ENCODE data around the gene HDGFL3. TPM values are rescaled to one million over a fixed set of nuclear protein-coding genes. Genes with fewer than 3 reads are reported as not detected.

HDGFL3 gene
- total and polyA plus RNA-seq, 5 donors from 2014 or later: 0.07 to 1.2 (median 0.26) TPM; not detected in 2

DNA sequence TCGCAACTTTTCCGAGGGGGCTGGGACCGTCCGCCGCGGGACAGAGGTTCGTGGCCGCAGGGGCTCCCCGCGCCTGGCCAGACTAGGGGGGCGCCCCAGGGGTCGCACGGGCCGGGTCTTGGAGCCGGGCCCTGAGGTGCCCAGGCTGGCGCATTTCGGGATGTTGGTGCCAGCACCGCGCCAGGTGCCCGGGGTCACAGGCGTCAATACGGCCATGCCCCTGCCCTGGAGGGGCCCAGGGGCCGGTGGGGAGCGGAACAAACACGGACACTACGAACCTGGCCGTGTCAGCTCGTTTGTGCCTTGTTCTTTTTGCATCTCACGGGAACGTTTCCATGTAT, 99.8 kb downstream of the HDGFL3 start:
- Histone ChIP-seq H3K4me1 (ENCODE audit: control insufficient read depth, insufficient read depth, low read length, poor library complexity, severe bottlenecking) (peaks cover 17% of the 10 kb centered on the region), H3K4me3 (ENCODE audit: low read depth, low read length) (no peak overlapping the region), H3K9me3 (ENCODE audit: control insufficient read depth in 2 of 2, low read length in 2 of 2) (no peaks in the 10 kb centered on the region), H3K36me3 (ENCODE audit: control insufficient read depth, insufficient read depth, low read length) (no peaks in the 10 kb centered on the region), H3K27me3 (ENCODE audit: control insufficient read depth, insufficient read depth, low read length) (peaks cover 16% of the 10 kb centered on the region), H3K27ac (ENCODE audit: insufficient read depth, low read length, poor library complexity, severe bottlenecking) (no peak overlapping the region)
- peaks cover 4% of the 10 kb centered on the region for H3K36me3 Mint-ChIP-seq
- peaks cover 61% of the 10 kb centered on the region for H3K27me3 Mint-ChIP-seq
- peak overlapping the region in 2 of 4 donors; percentile 65 to 68 for H3K4me3 Mint-ChIP-seq
- ATAC-seq (ENCODE audit: low read depth in 2 of 2) (no peak), DNase-seq (no peak)
- peaks cover 0 to 18% (median 9%) of the 10 kb centered on the region in 4 donors for H3K4me1 Mint-ChIP-seq
- H3K9me3 Mint-ChIP-seq: peaks cover 0 to 7% (median 0%) of the 10 kb centered on the region in 7 donors
- H3K27ac Mint-ChIP-seq: no peak overlapping the region

DNA sequence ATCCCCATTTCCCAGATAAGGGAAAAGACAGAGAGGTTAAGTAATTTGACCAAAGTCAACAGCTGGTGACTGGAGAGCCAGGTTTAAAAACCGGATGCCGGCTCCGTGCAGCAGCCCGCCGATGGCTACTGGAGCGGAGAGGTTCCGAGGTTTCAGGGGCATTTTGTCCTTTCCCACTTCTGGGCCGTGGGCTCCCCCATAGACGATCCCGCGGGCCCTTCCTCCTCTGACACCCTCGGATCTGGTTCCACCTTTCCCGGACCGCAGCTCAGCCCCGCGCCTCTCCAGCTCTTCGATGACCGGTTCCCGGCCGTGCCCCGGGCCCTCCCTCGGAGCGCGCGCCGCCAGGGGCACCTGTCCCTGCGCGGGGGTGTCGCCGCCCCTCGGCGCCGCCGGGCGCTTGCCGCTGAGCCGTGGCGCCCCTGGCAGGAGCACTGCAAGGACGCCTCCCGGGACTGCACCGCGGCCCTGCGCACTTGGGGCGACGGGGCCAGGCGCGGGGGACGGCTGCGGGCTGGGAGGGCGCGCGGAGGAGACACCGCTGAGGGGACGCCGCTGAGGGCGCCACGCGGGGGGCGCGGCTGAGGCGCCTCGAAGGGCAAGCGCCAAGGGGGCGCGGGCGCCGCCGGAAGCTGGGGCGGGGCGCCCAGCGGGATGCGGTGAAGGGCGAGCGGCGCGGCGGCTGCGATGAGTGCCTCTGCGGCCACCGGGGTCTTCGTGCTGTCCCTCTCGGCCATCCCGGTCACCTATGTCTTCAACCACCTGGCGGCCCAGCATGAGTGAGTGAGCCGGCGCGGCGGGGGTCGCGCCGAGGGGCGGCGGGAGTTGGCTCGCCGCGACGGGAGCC, 100.4 kb downstream of the HDGFL3 start, which contains the start of gene TM6SF1:
Gene TM6SF1, plus strand, starts transcription at position 652 of the 847 bp plus-strand sequence. Its CDS starts 36 bp downstream, at position 688.
- peak in 1 of 2 donors; percentile 21 for ATAC-seq (ENCODE audit: low read depth in 2 of 2)
- no peaks in the 10 kb centered on the region for H3K9me3 ChIP-seq (ENCODE audit: control insufficient read depth in 2 of 2, low read length in 2 of 2)
- H3K4me3 ChIP-seq (ENCODE audit: low read depth, low read length): no peak within 1 kb of the TSS
- peaks cover 0 to 18% (median 9%) of the 10 kb centered on the region in 4 donors for H3K4me1 Mint-ChIP-seq
- DNase-seq: peak in 1 of 3 donors; percentile 10
- H3K27ac ChIP-seq (ENCODE audit: insufficient read depth, low read length, poor library complexity, severe bottlenecking): no peak within 1 kb of the TSS
- H3K4me1 ChIP-seq (ENCODE audit: control insufficient read depth, insufficient read depth, low read length, poor library complexity, severe bottlenecking): peaks cover 17% of the 10 kb centered on the region
- H3K27me3 ChIP-seq (ENCODE audit: control insufficient read depth, insufficient read depth, low read length): peaks cover 16% of the 10 kb centered on the region
- no peaks in the 10 kb centered on the region for H3K36me3 ChIP-seq (ENCODE audit: control insufficient read depth, insufficient read depth, low read length)
- H3K4me3 Mint-ChIP-seq: peak within 1 kb of the TSS; percentile 38 to 85 (median 72)
- H3K27ac Mint-ChIP-seq: no peak within 1 kb of the TSS
- peaks cover 4% of the 10 kb centered on the region for H3K36me3 Mint-ChIP-seq
- H3K27me3 Mint-ChIP-seq: peaks cover 67% of the 10 kb centered on the region
- peaks cover 0 to 7% (median 0%) of the 10 kb centered on the region in 7 donors for H3K9me3 Mint-ChIP-seq

DNA sequence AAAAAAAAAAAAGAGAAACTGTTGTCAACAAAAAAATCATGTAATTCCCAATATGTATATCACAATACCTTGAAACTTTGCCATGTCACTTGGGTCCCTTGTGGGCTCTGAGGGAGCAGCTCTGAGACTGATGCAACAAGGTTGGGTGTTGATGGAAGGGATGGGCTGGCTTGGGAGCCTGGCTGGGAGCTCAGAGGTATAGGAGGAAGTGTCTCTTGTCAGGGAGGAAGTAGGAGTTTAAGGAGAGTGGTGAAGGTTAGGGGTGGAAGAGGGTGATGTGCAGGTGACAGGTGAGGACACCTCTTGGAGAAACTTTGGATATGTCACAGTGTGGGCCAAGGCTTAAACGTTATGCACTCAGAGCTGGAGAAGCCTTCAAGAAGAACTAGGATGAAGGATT, 102.2 kb downstream of the HDGFL3 start:
- peaks cover 4% of the 10 kb centered on the region for H3K36me3 Mint-ChIP-seq
- H3K27ac Mint-ChIP-seq: no peak overlapping the region
- H3K4me3 Mint-ChIP-seq: peak overlapping the region in 1 of 4 donors; percentile 70
- Histone ChIP-seq H3K4me3 (ENCODE audit: low read depth, low read length) (no peak overlapping the region), H3K9me3 (ENCODE audit: control insufficient read depth in 2 of 2, low read length in 2 of 2) (no peaks in the 10 kb centered on the region), H3K27ac (ENCODE audit: insufficient read depth, low read length, poor library complexity, severe bottlenecking) (no peak overlapping the region), H3K36me3 (ENCODE audit: control insufficient read depth, insufficient read depth, low read length) (no peaks in the 10 kb centered on the region), H3K27me3 (ENCODE audit: control insufficient read depth, insufficient read depth, low read length) (peaks cover 17% of the 10 kb centered on the region), H3K4me1 (ENCODE audit: control insufficient read depth, insufficient read depth, low read length, poor library complexity, severe bottlenecking) (peaks cover 17% of the 10 kb centered on the region)
- ATAC-seq (ENCODE audit: low read depth in 2 of 2) (no peak), DNase-seq (no peak)
- H3K4me1 Mint-ChIP-seq: peaks cover 0 to 18% (median 9%) of the 10 kb centered on the region in 4 donors
- H3K27me3 Mint-ChIP-seq: peaks cover 62% of the 10 kb centered on the region
- peaks cover 0 to 8% (median 0%) of the 10 kb centered on the region in 7 donors for H3K9me3 Mint-ChIP-seq

DNA sequence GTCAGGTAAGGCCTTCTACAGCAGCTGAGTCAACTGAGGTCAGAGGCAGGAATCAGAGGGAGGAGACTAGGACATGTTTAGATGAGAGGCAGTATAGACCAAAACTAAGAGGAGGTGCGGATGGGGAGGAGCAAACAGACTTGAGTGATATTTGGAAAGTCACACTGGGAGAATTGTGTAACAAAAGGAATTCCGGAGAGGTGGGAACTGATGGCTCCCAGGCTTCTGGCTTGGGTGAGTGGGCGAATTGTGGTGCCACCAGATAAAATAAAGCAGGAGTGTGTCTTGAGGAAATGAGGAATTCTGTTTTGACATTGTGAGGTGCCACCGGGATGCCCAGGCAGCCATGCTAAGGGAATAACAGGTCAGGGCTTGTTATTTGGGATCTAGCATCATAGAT, 103.5 kb downstream of the HDGFL3 start:
- H3K27ac ChIP-seq (ENCODE audit: insufficient read depth, low read length, poor library complexity, severe bottlenecking): no peak overlapping the region
- no peaks in the 10 kb centered on the region for H3K9me3 ChIP-seq (ENCODE audit: control insufficient read depth in 2 of 2, low read length in 2 of 2)
- peaks cover 17% of the 10 kb centered on the region for H3K4me1 ChIP-seq (ENCODE audit: control insufficient read depth, insufficient read depth, low read length, poor library complexity, severe bottlenecking)
- peaks cover 15% of the 10 kb centered on the region for H3K27me3 ChIP-seq (ENCODE audit: control insufficient read depth, insufficient read depth, low read length)
- Mint-ChIP-seq H3K36me3 (peaks cover 4% of the 10 kb centered on the region), H3K4me1 (peaks cover 0 to 13% (median 9%) of the 10 kb centered on the region in 4 donors), H3K9me3 (peaks cover 0 to 8% (median 0%) of the 10 kb centered on the region in 7 donors), H3K27me3 (peaks cover 55% of the 10 kb centered on the region), H3K4me3 (no peak overlapping the region), H3K27ac (no peak overlapping the region)
- H3K36me3 ChIP-seq (ENCODE audit: control insufficient read depth, insufficient read depth, low read length): no peaks in the 10 kb centered on the region
- ATAC-seq (ENCODE audit: low read depth in 2 of 2) (no peak), DNase-seq (no peak)
- H3K4me3 ChIP-seq (ENCODE audit: low read depth, low read length): no peak overlapping the region

DNA sequence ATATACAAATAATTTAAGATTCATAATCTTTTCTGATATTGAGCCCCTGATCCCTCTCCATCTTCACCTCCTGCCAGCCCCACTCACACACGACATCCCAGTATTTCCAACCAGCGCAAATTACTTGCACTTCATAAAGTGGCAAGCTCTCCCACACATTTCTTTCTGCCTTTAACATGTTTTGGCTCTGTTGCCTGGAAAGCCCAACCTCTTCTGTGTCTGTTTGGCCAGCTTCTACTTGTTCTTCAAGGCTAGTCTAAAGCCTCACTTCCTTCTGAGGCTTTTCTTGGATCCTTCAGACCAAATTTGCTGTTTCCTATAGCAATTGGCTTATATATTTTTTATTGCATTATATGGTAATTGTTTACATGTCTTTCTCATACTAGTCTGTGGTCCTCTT, 105.3 kb downstream of the HDGFL3 start:
- Mint-ChIP-seq H3K4me1 (peaks cover 0 to 11% (median 3%) of the 10 kb centered on the region in 4 donors), H3K36me3 (peaks cover 4% of the 10 kb centered on the region), H3K27ac (no peak overlapping the region), H3K27me3 (peaks cover 46% of the 10 kb centered on the region), H3K4me3 (no peak overlapping the region), H3K9me3 (peaks cover 0 to 10% (median 5%) of the 10 kb centered on the region in 7 donors)
- Histone ChIP-seq H3K27ac (ENCODE audit: insufficient read depth, low read length, poor library complexity, severe bottlenecking) (no peak overlapping the region), H3K27me3 (ENCODE audit: control insufficient read depth, insufficient read depth, low read length) (peaks cover 19% of the 10 kb centered on the region), H3K4me3 (ENCODE audit: low read depth, low read length) (no peak overlapping the region), H3K9me3 (ENCODE audit: control insufficient read depth in 2 of 2, low read length in 2 of 2) (peaks cover 0 to 5% of the 10 kb centered on the region in 2 experiments), H3K4me1 (ENCODE audit: control insufficient read depth, insufficient read depth, low read length, poor library complexity, severe bottlenecking) (peaks cover 6% of the 10 kb centered on the region), H3K36me3 (ENCODE audit: control insufficient read depth, insufficient read depth, low read length) (no peaks in the 10 kb centered on the region)
- no peak for DNase-seq
- ATAC-seq (ENCODE audit: low read depth in 2 of 2): no peak

DNA sequence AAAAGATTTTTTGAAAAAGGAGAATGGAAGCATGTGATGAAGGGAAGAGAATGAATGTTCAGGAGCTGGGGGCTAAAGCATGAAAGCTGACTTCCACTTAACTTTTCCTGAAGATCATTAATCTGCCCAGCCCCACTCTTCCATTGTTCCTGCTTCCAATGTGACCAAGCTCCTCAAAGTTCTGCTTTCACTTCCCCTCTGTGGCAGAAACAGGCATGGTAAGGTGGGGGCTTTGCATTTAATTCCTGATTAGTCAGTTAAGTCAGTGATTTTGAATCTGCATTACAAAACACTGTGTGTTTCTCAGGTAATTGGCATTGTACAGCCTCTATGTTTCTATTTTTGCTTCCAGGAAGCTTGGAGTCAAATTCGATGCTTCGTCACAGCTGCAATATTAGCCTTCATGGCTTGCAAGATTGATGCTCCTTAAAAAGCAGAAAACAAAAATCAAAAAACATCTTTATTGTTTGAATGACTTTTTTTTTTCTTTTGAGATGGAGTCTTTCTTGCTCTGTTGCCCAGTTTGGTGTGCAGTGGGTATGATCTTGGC, 107.5 kb downstream of the HDGFL3 start:
- Histone ChIP-seq H3K27ac (ENCODE audit: insufficient read depth, low read length, poor library complexity, severe bottlenecking) (no peak overlapping the region), H3K9me3 (ENCODE audit: control insufficient read depth in 2 of 2, low read length in 2 of 2) (peaks cover 0 to 5% of the 10 kb centered on the region in 2 experiments), H3K4me3 (ENCODE audit: low read depth, low read length) (no peak overlapping the region), H3K36me3 (ENCODE audit: control insufficient read depth, insufficient read depth, low read length) (no peaks in the 10 kb centered on the region), H3K27me3 (ENCODE audit: control insufficient read depth, insufficient read depth, low read length) (peaks cover 19% of the 10 kb centered on the region), H3K4me1 (ENCODE audit: control insufficient read depth, insufficient read depth, low read length, poor library complexity, severe bottlenecking) (no peaks in the 10 kb centered on the region)
- ATAC-seq (ENCODE audit: low read depth in 2 of 2) (no peak), DNase-seq (no peak)
- Mint-ChIP-seq H3K36me3 (peaks cover 4% of the 10 kb centered on the region), H3K4me1 (peaks cover 0 to under 1% (median 0%) of the 10 kb centered on the region in 4 donors), H3K27ac (no peak overlapping the region), H3K9me3 (peaks cover 0 to 10% (median 6%) of the 10 kb centered on the region in 7 donors), H3K4me3 (no peak overlapping the region), H3K27me3 (peaks cover 40% of the 10 kb centered on the region)

DNA sequence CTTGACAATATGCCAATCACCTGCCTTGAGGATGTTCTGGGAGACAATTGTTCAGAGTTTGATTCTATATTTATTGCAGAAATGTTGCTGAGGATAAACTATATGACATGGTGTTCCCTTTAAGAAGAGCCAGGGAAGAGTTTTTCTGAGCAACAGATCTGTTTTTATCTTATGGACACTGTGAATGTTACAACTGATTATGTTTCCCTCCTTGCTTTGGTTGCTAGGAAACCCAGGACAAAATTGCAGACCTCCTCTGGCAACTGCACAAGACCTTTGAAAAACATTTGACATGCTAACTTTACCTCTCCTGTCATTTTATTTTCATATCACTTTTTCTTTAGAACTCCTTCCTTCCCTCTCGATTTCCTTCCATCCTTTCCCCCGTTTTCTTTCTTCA, 108.3 kb downstream of the HDGFL3 start:
- no peak for DNase-seq

More for the DNA sequence above, 108.3 kb downstream of the HDGFL3 start:
- Histone ChIP-seq H3K4me3 (ENCODE audit: low read depth, low read length) (no peak overlapping the region), H3K36me3 (ENCODE audit: control insufficient read depth, insufficient read depth, low read length) (no peaks in the 10 kb centered on the region), H3K27me3 (ENCODE audit: control insufficient read depth, insufficient read depth, low read length) (peaks cover 19% of the 10 kb centered on the region), H3K4me1 (ENCODE audit: control insufficient read depth, insufficient read depth, low read length, poor library complexity, severe bottlenecking) (no peaks in the 10 kb centered on the region), H3K9me3 (ENCODE audit: control insufficient read depth in 2 of 2, low read length in 2 of 2) (peaks cover 0 to 5% of the 10 kb centered on the region in 2 experiments), H3K27ac (ENCODE audit: insufficient read depth, low read length, poor library complexity, severe bottlenecking) (no peak overlapping the region)
- Mint-ChIP-seq H3K9me3 (peaks cover 0 to 10% (median 3%) of the 10 kb centered on the region in 7 donors), H3K36me3 (peaks cover 4% of the 10 kb centered on the region), H3K4me1 (no peaks in the 10 kb centered on the region), H3K27ac (no peak overlapping the region), H3K4me3 (no peak overlapping the region), H3K27me3 (peaks cover 37% of the 10 kb centered on the region)
- no peak for ATAC-seq (ENCODE audit: low read depth in 2 of 2)

All from CD4-positive, CD25-positive, alpha-beta regulatory T cell (primary cell).